GM19324 (cell line): ENCODE data around the gene SLC2A6.
"Not testable (repeated sequence)": the region's sequence is repeated elsewhere in the genome, so short reads cannot be mapped to it uniquely, and the experiment has no call there.

ENCODE experiments used
- ATAC-seq: cut with Tn5 transposase; IDR thresholded peaks from one replicate; pipeline ENCODE4 v1.9.1; 2021; ENCODE audit warnings: mild to moderate bottlenecking, moderate library complexity; ENCODE audit not compliant: unreplicated experiment, low FRiP score

SLC2A6 gene

DNA sequence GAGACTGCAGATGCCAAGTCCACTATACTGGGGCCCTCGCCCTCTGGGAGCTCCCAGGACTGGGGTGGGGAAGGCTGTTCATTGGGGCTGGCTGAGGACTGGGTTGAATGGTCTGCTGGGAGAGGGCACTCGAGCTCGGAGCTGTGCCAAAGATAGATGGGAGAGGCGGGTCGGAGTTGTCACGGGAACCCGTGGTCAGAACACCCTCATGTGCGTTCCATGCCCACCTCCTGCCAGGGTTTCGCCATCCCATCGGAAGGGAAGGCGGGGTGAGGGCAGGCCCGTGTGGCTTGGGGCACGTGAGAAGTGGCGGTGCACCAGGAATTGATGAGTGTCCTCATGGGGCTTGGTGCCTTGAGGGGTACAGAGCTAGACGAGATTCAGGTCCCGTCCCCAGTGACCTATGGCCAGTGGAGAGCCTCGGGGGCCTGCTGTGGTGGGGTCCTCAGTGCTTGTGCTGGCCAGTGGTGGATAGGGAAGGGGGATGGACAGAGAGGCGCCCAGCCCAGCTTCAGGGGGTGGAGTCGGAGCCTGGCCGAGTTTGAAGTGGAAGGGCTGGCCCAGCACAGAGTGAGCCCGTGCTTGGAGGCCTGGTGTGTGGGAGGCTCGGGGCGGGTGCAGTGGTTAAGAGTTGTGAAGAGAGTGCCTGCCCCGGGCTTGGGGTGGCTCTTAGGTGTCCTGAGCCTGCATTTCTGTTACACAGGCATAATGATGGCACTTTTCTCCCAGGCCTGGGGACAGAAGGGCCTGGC is 14.9 kb downstream of the SLC2A6 start:
- no peak for ATAC-seq

DNA sequence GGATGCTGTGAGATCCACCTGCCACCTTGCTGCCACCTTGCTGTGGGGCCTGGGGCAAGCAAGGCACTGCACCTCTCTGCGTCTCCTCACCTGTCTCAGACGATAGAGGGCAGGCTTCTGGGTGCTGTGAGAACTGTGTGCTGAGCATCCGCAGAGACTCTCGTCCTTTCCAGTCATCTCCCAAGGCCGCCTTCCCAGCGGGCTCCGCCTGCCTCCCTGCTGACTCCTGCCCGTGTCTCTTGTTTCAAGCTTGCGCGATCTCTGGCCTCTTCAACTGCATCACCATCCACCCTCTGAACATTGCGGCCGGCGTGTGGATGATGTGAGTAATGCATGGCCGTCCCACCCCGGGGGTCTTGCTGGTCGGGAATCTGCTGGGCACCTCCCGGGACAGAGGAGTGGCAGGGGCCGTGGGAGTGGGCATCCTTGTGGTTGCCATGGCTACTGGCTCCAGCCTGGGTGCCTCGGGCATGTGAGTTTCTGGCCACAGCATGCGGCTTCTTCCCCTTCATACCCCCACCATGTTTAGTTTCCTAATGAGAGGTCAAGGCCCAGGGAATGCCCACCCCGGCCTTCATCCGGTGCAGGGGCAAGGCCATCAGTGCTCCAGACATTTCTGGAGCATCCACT is 15.6 kb downstream of the SLC2A6 start:
- no peak for ATAC-seq

DNA sequence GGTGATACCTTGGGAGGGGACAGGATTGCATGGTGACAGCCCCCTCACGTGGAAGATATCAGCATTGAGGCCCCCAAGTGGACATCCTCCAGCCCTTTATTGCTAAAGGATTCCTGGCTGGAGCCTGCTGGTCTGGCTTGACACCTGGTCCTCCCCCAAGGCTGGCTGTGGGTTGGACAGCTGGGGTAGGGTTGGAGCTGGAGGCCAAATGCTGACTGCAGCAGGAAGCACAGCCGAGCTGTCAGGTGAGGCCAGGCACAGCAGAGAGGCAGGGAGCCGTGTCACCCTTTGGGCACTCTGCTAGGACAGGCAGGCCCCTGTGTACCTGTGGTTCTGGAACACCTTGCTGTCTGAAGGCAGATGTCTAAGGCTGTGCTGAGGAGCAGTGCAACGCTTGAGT is 16.9 kb downstream of the SLC2A6 start:
- no peak for ATAC-seq

DNA sequence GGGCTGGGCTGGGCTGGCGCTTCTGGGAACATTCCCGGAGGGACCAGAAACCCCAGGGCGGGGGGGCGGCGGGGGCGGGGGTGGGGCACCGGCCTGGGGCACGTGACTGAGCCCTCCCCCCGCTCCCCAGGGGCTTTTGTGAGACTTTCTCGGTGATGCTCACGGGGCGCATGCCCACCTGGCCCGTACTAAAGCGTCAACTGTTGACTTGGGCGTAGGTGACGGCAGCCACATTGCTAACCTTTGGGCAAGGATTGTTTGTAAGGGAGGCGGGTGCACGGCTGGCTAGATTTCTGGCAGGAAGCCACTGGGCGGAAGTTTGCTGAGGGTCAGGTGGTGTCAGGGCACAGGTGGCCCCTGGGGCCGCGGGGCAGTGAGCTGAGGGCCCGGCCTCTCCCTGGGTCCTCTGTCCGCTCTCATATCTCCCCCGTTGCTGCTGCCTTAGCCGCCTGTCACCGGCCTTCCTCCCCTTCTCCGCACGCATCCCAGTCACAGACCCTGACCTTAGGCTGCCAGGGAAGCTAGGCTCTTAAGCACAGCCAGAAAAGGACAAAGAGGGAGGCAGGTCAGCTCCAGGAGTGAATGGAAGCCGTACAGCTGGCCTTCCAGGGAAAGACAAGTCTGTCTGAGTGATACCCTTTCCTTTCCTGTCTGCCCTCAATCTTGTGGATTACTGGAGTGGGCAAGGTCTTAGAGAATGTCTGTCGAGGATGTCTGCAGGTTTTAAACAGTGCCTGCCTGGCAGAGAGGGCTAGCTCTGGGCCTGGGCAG is 18.3 kb downstream of the SLC2A6 start:
- peak; percentile 1 for ATAC-seq

DNA sequence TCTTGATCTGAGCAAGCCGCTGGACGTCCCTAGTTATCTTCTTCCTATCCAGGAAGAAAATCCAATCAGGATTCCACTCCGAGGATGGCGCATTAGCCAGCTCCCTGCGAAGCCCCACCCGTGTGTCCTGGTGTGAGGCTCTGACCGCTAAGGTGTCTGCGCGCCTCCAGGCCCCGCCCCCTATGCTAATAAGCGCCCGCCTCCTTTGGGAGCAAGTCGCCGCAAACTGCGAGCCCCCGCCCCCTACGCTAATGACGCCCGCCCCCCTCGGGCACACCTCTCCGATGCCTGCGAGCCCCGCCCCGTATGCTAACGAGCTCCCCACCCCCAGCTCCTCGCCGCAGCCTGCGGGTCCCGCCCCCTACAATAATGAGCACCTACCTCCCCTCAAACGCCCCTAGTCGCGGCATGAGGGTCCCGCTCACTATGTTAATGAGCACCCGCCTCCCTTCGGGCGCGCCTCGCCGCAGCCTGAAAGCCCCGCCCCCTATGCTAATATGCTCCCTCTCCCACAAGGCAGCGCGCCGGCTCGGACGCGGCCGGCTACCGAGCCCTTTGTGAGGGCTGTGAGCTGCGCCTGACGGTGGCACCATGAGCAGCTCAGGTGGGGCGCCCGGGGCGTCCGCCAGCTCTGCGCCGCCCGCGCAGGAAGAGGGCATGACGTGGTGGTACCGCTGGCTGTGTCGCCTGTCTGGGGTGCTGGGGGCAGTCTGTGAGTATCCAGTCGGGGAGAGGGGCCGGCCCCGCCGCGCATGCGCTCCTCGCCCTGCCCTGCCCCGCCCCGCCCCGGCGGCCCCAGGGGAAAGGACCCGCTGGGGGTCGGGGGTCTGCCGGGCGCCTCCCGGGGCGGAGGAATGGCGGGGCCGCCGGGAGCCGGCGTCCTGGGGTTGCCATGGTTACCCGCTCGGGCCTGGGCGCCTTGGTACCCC is 19.2 kb downstream of the SLC2A6 start, which contains the start of gene CACFD1:
Gene CACFD1, plus strand, starts transcription at position 503 of the 929 bp plus-strand sequence. Its CDS starts 89 bp downstream, at position 592.
- ATAC-seq = peak; percentile 83

DNA sequence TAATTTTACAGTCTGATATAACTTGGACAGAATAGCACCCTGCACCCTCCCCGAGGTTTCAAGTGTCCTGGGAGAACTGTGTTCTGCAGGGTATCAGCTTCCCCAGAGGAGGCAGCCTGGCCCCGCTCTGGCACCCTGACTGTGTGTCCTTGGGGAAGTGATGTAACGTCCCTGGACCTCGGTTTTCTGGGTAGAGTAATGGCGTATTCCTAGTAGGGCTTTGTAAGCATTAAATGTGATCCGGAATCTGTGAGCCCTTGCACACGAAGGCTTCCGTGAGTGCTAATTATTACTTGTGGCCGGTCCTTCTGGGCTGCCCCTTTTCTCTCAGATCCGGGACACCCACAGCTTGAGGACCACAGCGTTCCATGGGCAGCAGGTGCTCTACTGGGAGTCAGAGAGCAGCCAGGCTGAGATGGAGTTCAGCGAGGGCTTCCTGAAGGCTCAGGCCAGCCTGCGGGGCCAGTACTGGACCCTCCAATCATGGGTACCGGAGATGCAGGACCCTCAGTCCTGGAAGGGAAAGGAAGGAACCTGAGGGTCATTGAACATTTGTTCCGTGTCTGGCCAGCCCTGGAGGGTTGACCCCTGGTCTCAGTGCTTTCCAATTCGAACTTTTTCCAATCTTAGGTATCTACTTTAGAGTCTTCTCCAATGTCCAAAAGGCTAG is 20.1 kb downstream of the SLC2A6 start:
- no peak for ATAC-seq

DNA sequence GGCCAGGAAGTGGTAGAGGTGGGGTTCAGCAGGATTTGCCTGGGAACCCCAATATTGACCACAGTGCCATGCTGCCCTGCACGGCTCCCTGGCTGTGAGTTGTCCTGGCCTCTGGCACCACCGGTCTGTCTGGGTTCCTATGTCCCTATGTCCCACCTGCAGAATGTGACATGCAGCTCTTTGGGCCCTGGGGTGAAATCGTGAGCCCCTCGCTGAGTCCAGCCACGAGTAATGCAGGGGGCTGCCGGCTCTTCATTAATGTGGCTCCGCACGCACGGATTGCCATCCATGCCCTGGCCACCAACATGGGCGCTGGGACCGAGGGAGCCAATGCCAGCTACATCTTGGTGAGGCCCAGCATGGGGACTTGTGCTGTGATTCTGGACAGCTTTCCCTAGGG is 21.2 kb downstream of the SLC2A6 start:
- ATAC-seq = no peak

DNA sequence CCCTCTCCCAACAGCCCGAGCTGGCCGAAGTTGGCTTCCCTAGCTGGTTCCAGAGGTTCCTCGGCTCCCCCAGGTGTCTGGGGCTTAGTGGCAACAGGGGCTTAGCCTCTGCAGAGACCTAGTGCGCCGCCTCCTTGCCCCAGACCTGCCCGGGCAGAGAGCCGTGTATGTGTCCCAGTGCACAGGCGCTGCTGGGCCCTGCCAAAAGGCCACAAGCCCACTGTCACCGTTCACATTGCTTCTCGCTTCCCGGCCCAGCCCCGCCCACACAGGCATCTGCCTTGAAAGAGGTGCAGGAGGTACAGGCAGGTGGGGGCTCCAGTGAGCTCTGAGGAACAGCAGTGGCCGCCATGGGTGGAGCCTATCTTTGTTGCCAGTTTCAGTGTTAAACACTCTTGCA is 21.7 kb downstream of the SLC2A6 start:
- no peak for ATAC-seq

DNA sequence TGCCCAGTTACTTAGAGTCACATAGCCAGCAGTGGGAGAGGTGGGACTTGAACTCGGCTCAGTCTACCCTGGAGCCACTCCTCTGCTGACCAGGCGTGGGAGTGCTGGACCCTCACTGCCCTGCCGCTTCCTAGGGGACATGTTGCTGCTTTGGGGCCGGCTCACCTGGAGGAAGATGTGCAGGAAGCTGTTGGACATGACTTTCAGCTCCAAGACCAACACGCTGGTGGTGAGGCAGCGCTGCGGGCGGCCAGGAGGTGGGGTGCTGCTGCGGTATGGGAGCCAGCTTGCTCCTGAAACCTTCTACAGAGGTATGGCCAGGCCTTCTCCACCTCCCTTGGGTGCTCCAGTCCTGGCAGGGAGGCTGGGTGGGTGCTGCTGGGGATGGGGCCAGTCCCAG is 22.5 kb downstream of the SLC2A6 start:
- no peak for ATAC-seq

DNA sequence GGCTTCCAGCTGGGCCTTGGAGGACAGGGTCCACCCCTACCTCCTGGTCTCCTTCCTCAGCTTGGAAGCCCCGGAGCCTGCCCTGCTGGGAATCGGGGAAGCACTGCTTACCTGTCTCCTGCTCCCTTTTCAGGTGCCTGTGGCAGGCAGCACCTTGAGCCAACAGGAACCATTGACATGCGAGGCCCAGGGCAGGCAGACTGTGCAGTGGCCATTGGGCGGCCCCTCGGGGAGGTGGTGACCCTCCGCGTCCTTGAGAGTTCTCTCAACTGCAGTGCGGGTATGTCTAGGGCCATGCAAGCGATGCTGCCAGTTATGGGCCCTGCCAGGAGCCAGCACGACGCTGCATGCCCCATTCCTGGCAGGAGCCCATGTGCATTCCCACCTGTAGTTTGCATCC is 23.0 kb downstream of the SLC2A6 start:
- ATAC-seq = no peak

DNA sequence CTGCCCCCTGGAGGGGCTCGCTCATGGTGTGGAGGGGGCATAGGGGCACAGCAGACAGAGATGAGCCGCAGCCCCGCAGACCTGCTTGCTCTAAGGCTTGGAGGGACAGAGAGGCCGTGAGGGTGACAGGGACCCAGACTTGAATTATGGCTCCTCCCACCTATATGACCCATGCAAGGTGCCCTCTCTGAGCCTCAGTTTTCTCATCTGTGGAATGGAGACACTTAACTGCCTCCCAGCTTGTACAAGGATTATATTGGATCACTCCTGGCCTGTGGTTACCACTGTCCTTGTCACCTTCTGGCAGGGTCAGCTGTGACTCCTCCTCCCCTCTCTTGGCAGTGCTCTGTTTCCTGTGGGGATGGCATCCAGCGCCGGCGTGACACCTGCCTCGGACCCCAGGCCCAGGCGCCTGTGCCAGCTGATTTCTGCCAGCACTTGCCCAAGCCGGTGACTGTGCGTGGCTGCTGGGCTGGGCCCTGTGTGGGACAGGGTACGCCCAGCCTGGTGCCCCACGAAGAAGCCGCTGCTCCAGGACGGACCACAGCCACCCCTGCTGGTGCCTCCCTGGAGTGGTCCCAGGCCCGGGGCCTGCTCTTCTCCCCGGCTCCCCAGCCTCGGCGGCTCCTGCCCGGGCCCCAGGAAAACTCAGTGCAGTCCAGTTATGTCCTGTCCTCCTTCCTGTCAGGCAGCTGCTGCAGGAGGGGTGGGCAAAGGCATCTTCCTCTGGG is 23.8 kb downstream of the SLC2A6 start:
- ATAC-seq = no peak

DNA sequence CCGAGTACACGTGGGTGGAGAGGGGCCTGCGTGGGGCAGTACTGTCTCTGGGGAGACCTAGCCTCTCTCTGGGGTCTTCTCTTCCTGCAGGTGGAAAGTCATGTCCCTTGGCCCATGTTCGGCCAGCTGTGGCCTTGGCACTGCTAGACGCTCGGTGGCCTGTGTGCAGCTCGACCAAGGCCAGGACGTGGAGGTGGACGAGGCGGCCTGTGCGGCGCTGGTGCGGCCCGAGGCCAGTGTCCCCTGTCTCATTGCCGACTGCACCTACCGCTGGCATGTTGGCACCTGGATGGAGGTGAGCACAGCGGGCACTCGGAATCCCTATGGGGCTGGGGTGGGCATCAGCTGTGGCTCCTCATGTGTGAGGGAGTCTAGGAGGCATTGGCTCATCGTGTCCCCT is 24.6 kb downstream of the SLC2A6 start:
- ATAC-seq = no peak

DNA sequence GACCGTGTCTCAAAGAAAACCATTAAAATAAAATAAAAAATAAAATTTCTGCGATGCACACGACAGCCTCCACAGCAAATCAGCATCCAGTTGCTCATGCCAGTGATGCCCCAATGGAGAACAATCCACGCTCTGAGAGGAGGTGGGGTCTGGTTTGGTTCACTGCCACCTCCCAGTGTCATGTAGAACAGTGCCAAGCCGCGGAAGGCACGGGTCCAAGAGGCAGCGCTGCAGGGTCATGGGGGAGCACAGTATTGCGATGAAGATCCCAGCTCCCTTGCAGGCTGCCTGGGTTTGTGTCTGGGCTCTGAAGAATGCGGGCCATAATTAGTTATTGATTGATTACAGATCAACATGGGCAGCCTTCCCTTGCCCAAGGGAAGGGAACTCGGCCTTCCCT is 25.2 kb downstream of the SLC2A6 start:
- no peak for ATAC-seq

DNA sequence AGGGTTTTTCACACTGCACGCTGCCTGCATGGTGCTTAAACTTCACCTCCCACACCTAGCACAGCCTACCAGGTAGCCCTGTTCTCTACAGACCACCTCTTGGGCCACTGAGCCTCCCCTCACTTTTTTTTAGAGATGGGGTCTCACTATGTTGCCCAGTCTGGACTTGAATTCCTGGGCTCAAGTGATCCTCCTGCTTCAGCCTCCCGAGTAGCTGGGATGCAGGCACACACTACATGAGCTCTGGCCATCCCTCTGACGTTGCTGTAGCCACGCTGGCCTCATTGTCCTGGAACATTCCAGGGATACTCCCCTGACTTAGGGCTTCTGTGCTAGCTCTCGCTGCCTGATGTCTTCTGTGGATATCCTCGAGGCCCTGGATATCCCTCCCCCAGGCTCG is 26.3 kb downstream of the SLC2A6 start:
- no peak for ATAC-seq

DNA sequence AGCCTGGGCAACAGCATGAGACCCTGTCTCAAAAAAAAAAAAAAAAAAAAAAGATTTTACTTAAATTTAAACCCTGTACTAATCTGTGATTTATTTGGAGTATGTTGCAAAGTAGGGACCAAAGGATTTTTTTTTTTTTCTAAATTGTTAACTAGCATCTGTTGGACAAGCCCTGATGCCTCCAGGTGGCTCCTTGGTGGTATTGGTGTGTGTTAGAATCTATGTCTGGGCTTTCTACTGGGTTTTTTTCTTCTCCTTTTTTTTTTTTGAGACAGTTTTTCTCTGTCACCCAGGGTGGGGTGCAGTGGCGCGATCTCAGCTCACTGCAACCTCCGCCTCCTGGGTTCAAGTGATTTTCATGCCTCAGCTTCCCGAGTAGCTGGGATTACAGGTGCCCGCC is 27.0 kb downstream of the SLC2A6 start:
- not testable (repeated sequence) for ATAC-seq

DNA sequence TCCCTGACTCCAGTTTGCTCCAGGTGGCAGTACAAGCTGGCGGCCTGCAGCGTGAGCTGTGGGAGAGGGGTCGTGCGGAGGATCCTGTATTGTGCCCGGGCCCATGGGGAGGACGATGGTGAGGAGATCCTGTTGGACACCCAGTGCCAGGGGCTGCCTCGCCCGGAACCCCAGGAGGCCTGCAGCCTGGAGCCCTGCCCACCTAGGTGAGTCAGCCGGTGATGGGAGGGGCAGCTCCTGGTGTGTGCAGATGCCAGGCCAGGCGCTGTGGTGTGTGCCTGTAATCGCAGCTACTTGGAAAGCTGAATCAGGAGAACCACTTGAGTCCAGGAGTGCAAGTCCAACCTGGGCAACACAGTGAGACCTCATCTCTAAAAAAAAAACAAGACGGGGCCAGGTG is 29.1 kb downstream of the SLC2A6 start:
- no peak for ATAC-seq

DNA sequence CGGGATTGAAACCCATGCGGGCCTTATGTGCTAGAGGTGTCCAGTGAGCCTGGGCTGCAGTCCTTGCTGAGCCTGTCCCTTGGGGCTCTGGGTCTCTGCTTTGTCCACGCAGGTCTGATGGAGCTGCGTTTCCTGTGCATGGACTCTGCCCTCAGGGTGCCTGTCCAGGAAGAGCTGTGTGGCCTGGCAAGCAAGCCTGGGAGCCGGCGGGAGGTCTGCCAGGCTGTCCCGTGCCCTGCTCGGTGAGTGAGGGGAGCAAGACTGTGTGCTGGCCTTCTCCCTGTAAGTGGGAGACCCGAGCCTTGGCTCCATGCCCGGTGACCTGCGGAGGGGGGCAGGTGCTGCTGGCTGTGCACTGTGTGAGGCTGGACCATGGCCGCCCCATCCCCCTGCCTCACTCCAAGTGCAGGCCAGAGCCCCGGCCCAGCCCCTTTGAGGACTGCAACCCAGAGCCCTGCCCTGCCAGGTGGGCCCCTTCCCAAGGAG is 30.4 kb downstream of the SLC2A6 start:
- ATAC-seq = no peak

DNA sequence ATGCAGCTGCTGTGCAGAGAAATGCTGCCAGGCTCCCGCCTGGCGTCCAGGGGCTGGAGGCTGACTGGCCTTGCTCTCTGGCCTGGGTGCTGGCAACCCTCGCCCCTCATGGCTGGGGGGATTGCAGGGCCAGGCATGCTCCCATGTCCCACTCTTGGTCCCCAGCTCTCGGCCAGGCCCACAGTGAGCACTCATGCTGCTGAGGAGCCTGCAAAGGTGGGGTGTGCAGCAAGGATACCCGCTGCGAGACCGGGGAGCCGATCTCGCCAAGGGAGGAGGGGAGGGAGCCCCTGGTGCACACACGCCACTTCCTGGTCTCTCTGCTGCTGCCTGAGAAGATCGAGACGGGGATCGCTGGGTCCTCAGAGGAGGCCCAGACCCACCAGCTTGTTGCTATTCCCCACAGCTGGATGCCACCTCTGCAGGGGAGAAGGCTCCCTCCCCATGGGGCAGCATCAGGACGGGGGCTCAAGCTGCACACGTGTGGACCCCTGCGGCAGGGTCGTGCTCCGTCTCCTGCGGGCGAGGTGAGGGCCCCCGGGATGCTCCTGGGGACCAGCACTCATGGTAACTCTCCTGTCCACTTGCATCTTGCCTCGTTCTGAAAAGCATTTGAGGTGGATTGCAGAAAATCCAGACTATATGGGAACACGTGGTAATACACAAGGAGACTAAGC is 33.5 kb downstream of the SLC2A6 start:
- no peak for ATAC-seq

DNA sequence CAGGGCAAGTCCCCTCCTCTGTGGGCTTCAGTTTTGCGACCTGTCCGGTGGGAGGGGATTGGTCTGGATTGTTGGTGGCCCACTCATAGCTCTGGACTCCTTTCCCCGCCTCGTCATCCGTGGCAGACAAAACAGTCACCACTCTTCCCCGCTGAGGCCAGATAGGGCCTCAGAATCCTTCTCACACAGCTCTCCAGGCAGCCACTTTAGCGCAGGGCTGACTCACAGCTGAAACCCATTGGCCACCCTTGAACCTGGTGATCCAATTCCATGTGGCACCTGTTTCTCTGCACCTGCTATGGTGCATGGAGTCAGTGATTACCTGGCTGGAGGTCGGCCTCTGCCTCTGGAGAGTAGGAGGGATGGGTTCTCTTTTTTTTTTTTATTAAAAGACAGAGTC is 34.9 kb downstream of the SLC2A6 start:
- ATAC-seq = no peak
